Vagina (tissue), 2 donors: Measurements from ENCODE around the gene LDLRAD3.

Source experiments
- CTCF ChIP-seq, 3 experiments: fragments of 450-650 bp in 2 of 3; fragments of 200-600 bp in 1 of 3; sonication (generic) in 1 of 3; IDR thresholded peaks; one replicate each; pipeline ENCODE4 v1.5.1; 2017 to 2019; ENCODE audit warnings: antibody characterized with exemption in 3 of 3, mild to moderate bottlenecking in 2 of 3, moderate library complexity in 2 of 3
- POLR2A ChIP-seq, 2 donors: fragments of 450-650 bp; IDR thresholded peaks; one replicate each; pipeline ENCODE4 v1.6.1; 2017; ENCODE audit warnings: antibody characterized with exemption in 2 of 2, mild to moderate bottlenecking in 2 of 2, moderate library complexity in 2 of 2
- POLR2AphosphoS5 ChIP-seq, 2 donors: sonication (generic); formaldehyde crosslinking; IDR thresholded peaks; one replicate each; pipeline ENCODE4 v1.9.0; 2017; ENCODE audit warnings: antibody characterized with exemption in 2 of 2, mild to moderate bottlenecking in 2 of 2, low read depth in 1 of 2; ENCODE audit not compliant: insufficient read depth in 1 of 2

GRCh38 chr11:36156817-36157519, 213.1 kb downstream of the LDLRAD3 start:
- TF ChIP-seq CTCF (IDR thresholded peaks at IDR 0.05), result no peak
- no peak for TF ChIP-seq POLR2AphosphoS5 (IDR thresholded peaks at IDR 0.05; ENCODE audit: insufficient read depth in 1 of 2, low read depth in 1 of 2)
- TF ChIP-seq POLR2A (IDR thresholded peaks at IDR 0.05), result no peak
